GM13976 (cell line): Measurements from ENCODE around the gene ANKRD63.

Experiments used
- DNase-seq: peaks from one replicate; pipeline ENCODE4 v3.0.0; 2012; ENCODE audit warnings: low spot score
- CTCF ChIP-seq: IDR thresholded peaks from 2 replicates; pipeline ENCODE4 v1.5.1; 2012; ENCODE audit warnings: borderline replicate concordance, mild to moderate bottlenecking; ENCODE audit not compliant: insufficient read depth; ENCODE audit errors: extremely low read depth, missing control alignments, control extremely low read depth
- in situ Hi-C: fragments of 300-500 bp; cut with MboI; formaldehyde crosslinking; loops from one replicate; pipeline ENCODE4 v1.12.0; 2022; ENCODE audit warnings: low sequenced_read_pairs, mixed read lengths, inconsistent platforms; ENCODE audit not compliant: unreplicated experiment

ANKRD63 gene

GRCh38 chr15:40285554-40286011, 2.7 kb upstream of the ANKRD63 start:
- no peak for TF ChIP-seq CTCF
- in situ Hi-C loops, result no loop called here
- no peak for DNase-seq

GRCh38 chr15:40285151-40285550, 2.3 kb upstream of the ANKRD63 start:
- no peak for TF ChIP-seq CTCF
- in situ Hi-C loops, result no loop called here
- DNase-seq, result no peak

- TF ChIP-seq CTCF, result no peak
- no peak for DNase-seq
- in situ Hi-C loops, result no loop called here
Observed at GRCh38 chr15:40283615-40284300, 894 bp upstream of the ANKRD63 start.

GRCh38 chr15:40282147-40282868, 556 bp downstream of the ANKRD63 start:
- in situ Hi-C loops, result no loop called here
- TF ChIP-seq CTCF, result peak; percentile 66
- DNase-seq, result peak; percentile 78

GRCh38 chr15:40281801-40282146, 1.1 kb downstream of the ANKRD63 start:
- in situ Hi-C loops, result no loop called here

GRCh38 chr15:40281057-40281800, 1.6 kb downstream of the ANKRD63 start:
- DNase-seq, result no peak
- in situ Hi-C loops, result no loop called here
- no peak for TF ChIP-seq CTCF

More at GRCh38 chr15:40281801-40282146, 1.1 kb downstream of the ANKRD63 start:
- DNase-seq, result no peak
- no peak for TF ChIP-seq CTCF
